Measurements from ENCODE around the gene ARID3C.

ARID3C gene

GRCh38 chr9:34575862-34576596, 52.8 kb downstream of the ARID3C start:
- no peak for DNase-seq

GRCh38 chr9:34575241-34575640, 53.6 kb downstream of the ARID3C start:
- DNase-seq = no peak

GRCh38 chr9:34574571-34574970, 54.3 kb downstream of the ARID3C start:
- DNase-seq = no peak

- DNase-seq = no peak
Observed at GRCh38 chr9:34573599-34574325, 55.1 kb downstream of the ARID3C start.

- DNase-seq = no peak
Observed at GRCh38 chr9:34572628-34573027, 56.2 kb downstream of the ARID3C start.

DNA sequence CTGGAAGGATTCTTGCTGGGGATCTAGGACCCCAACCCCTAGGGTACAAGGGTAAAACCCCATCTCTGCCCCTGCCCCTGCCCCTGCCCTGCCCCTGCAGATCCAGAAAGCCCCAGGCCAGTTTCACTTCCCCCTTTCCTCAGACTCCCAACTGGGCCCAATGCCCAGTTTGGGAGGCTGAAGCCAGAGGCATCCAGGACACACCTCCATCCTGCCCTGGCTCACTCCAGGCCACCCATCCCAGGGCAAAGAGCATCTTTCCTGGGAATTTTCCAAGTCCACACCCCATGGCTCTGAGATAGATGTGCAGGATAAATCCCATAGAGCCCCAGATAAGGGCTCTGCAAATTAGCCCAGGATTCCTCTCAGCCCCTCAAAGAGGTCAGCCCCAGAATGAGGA, 56.8 kb downstream of the ARID3C start:
- no peak for DNase-seq

GRCh38 chr9:34571481-34571810, 57.4 kb downstream of the ARID3C start:
- DNase-seq = no peak

Data from COR-L47 (cell line).